ENCODE results near the gene ELAVL4. TPM values are rescaled to one million over a fixed set of nuclear protein-coding genes. Genes with fewer than 3 reads are reported as not detected.

ELAVL4 gene
- total and polyA plus RNA-seq, 2 donors (not counting 3 experiments of a cell fraction or from before 2014, with no cell fraction given), result not detected

GRCh38 chr1:50214717-50215116 is 106.0 kb downstream of the ELAVL4 start:
- FAIRE-seq (no peak), DNase-seq (ENCODE audit: low read depth, low spot score) (no peak)
- POLR2A ChIA-PET, result no interaction called here
- Histone ChIP-seq H3K27me3 (ENCODE audit: control insufficient read depth in 2 of 2, insufficient read depth in 2 of 2, low read length in 2 of 2) (no peaks in the 10 kb centered on the region), H3K9me3 (replicated peaks; ENCODE audit: control insufficient read depth, insufficient read depth, low read length) (no peaks in the 10 kb centered on the region), H3K4me2 (ENCODE audit: insufficient read depth, low read length) (no peak overlapping the region), H3K9me1 (replicated peaks; ENCODE audit: control insufficient read depth, extremely low read depth, insufficient read depth, low read length) (no peaks in the 10 kb centered on the region), H3K4me3 (replicated peaks in 1 of 3; ENCODE audit: insufficient read depth in 1 of 3, low read depth in 1 of 3, low read length in 3 of 3) (no peak overlapping the region), H3K79me2 (ENCODE audit: control insufficient read depth, insufficient read depth, low read length) (no peaks in the 10 kb centered on the region), H3K9ac (replicated peaks; ENCODE audit: extremely low read depth, insufficient read depth, low read length) (no peak overlapping the region), H3K27ac (ENCODE audit: insufficient read depth, low read depth, low read length) (no peak overlapping the region), H4K20me1 (replicated peaks; ENCODE audit: control insufficient read depth, extremely low read depth, insufficient read depth, low read length) (no peaks in the 10 kb centered on the region), H3K36me3 (ENCODE audit: control insufficient read depth in 2 of 2, extremely low read depth in 1 of 2, insufficient read depth in 2 of 2, low read length in 2 of 2) (no peaks in the 10 kb centered on the region), H3K4me1 (ENCODE audit: control insufficient read depth, extremely low read depth, insufficient read depth, low read length) (no peaks in the 10 kb centered on the region), H2AFZ (ENCODE audit: low read depth, low read length) (no peak overlapping the region)
- CTCF ChIA-PET, result no interaction called here
- dilution Hi-C loops (cut with MboI; ENCODE audit: extremely low pct_ligation_motif_present, low sequenced_read_pairs) (no loop called here), intact Hi-C loops (cut with micrococcal nuclease) (no loop called here)
- BruUV-seq (replicated peaks), result no TSS peak
- TF ChIP-seq EZH2 (IDR thresholded peaks at IDR 0.05; ENCODE audit: borderline replicate concordance, low read depth, low read length, severe bottlenecking), result no peak

- no peak for DNase-seq (ENCODE audit: low read depth, low spot score)
- intact Hi-C loops (cut with micrococcal nuclease), result no loop called here
- no peaks in the 10 kb centered on the region for H4K20me1 ChIP-seq (replicated peaks; ENCODE audit: control insufficient read depth, extremely low read depth, insufficient read depth, low read length)
- no peak overlapping the region for H3K4me3 ChIP-seq (replicated peaks in 1 of 3; ENCODE audit: insufficient read depth in 1 of 3, low read depth in 1 of 3, low read length in 3 of 3)
- no peak overlapping the region for H3K27ac ChIP-seq (ENCODE audit: insufficient read depth, low read depth, low read length)
- TF ChIP-seq FOS (IDR thresholded peaks at IDR 0.05; ENCODE audit: borderline replicate concordance, insufficient read depth, low read length), result no peak
- no peak for TF ChIP-seq MYC (IDR thresholded peaks at IDR 0.05; ENCODE audit: low read depth, low read length)
- no peak for TF ChIP-seq EZH2 (IDR thresholded peaks at IDR 0.05; ENCODE audit: borderline replicate concordance, low read depth, low read length, severe bottlenecking)
- TF ChIP-seq GATA2 (IDR thresholded peaks at IDR 0.05; ENCODE audit: insufficient read depth, insufficient read length, low read depth, low read length), result no peak
- TF ChIP-seq JUN (IDR thresholded peaks at IDR 0.05; ENCODE audit: borderline replicate concordance, insufficient read depth, insufficient read length, low read depth), result no peak
- H3K9me3 ChIP-seq (replicated peaks; ENCODE audit: control insufficient read depth, insufficient read depth, low read length), result no peaks in the 10 kb centered on the region
- POLR2A ChIA-PET, result no interaction called here
- H3K4me1 ChIP-seq (ENCODE audit: control insufficient read depth, extremely low read depth, insufficient read depth, low read length), result no peaks in the 10 kb centered on the region
- no TSS peak for BruUV-seq (replicated peaks)
- no peak overlapping the region for H2AFZ ChIP-seq (ENCODE audit: low read depth, low read length)
- CTCF ChIA-PET, result no interaction called here
- no peak overlapping the region for H3K9ac ChIP-seq (replicated peaks; ENCODE audit: extremely low read depth, insufficient read depth, low read length)
- H3K9me1 ChIP-seq (replicated peaks; ENCODE audit: control insufficient read depth, extremely low read depth, insufficient read depth, low read length), result no peaks in the 10 kb centered on the region
- no peaks in the 10 kb centered on the region for H3K79me2 ChIP-seq (ENCODE audit: control insufficient read depth, insufficient read depth, low read length)
- no peaks in the 10 kb centered on the region for H3K27me3 ChIP-seq (ENCODE audit: control insufficient read depth in 2 of 2, insufficient read depth in 2 of 2, low read length in 2 of 2)
- H3K4me2 ChIP-seq (ENCODE audit: insufficient read depth, low read length), result no peak overlapping the region
- H3K36me3 ChIP-seq (ENCODE audit: control insufficient read depth in 2 of 2, extremely low read depth in 1 of 2, insufficient read depth in 2 of 2, low read length in 2 of 2), result no peaks in the 10 kb centered on the region
- FAIRE-seq, result no peak
- dilution Hi-C loops (cut with MboI; ENCODE audit: extremely low pct_ligation_motif_present, low sequenced_read_pairs), result no loop called here
Observed at GRCh38 chr1:50218344-50219120, 109.8 kb downstream of the ELAVL4 start.
